CD4-positive, alpha-beta memory T cell (primary cell): Measurements from ENCODE around the gene TEX51. TPM values are rescaled to one million over a fixed set of nuclear protein-coding genes. Genes with fewer than 3 reads are reported as not detected.

Experiments used
- CTCF ChIA-PET: fragments of 350-600 bp; sonication (Branson Sonifier 250); formaldehyde crosslinking; loops from one replicate; lab custom pipeline; 2021; ENCODE audit warnings: inconsistent platforms; ENCODE audit not compliant: partially characterized antibody; lab: Charles Lee
- POLR2A ChIA-PET: fragments of 350-600 bp; sonication (Branson Sonifier 250); formaldehyde crosslinking; loops from one replicate; lab custom pipeline; 2021; ENCODE audit not compliant: partially characterized antibody; lab: Charles Lee
- DNase-seq, 5 donors: peaks; one replicate each; pipeline versions ENCODE4 v3.0.0 to v3.0.0-alpha.2; 2020 to 2022; ENCODE audit warnings: mixed read lengths in 1 of 5
- H3K27ac ChIP-seq: one replicate; pipeline ENCODE4 v1.7.0; 2013; ENCODE audit warnings: low read depth, low read length
- H3K27me3 ChIP-seq: 2 replicates; pipeline ENCODE4 v1.7.0; 2013; ENCODE audit warnings: mild to moderate bottlenecking, low read length, moderate library complexity; ENCODE audit not compliant: insufficient read depth
- H3K36me3 ChIP-seq: 2 replicates; pipeline ENCODE4 v1.7.0; 2013; ENCODE audit warnings: mild to moderate bottlenecking, low read length, moderate library complexity; ENCODE audit not compliant: insufficient read depth
- H3K4me1 ChIP-seq: 2 replicates; pipeline ENCODE4 v1.7.0; 2013; ENCODE audit warnings: mild to moderate bottlenecking, low read length, moderate library complexity; ENCODE audit not compliant: insufficient read depth
- H3K4me3 ChIP-seq, 2 donors: one replicate each; pipeline ENCODE4 v1.7.0; 2013; ENCODE audit warnings: low read length in 2 of 2, mild to moderate bottlenecking in 1 of 2
- H3K9me3 ChIP-seq, 2 donors: one replicate each; pipeline ENCODE4 v1.7.0; 2013; ENCODE audit warnings: low read length in 2 of 2, control low read depth in 1 of 2; ENCODE audit not compliant: control insufficient read depth in 1 of 2
- H3K27ac Mint-ChIP-seq, 7 donors: one replicate each; pipeline ENCODE4 v1.8.0; 2020 to 2021; ENCODE audit warnings: mixed read lengths in 7 of 7, mild to moderate bottlenecking in 6 of 7, inconsistent platforms in 3 of 7, moderate library complexity in 3 of 7
- H3K27me3 Mint-ChIP-seq, 2 donors: one replicate each; pipeline ENCODE4 v1.8.0; 2020 to 2021; ENCODE audit warnings: mixed read lengths in 2 of 2
- H3K36me3 Mint-ChIP-seq, 2 donors: one replicate each; pipeline ENCODE4 v1.8.0; 2020 to 2021; ENCODE audit warnings: mixed read lengths in 2 of 2, inconsistent platforms in 1 of 2, mild to moderate bottlenecking in 1 of 2
- H3K4me1 Mint-ChIP-seq, 4 donors: one replicate each; pipeline ENCODE4 v1.8.0; 2020 to 2021; ENCODE audit warnings: mixed read lengths in 4 of 4, mild to moderate bottlenecking in 1 of 4
- H3K4me3 Mint-ChIP-seq, 8 donors: one replicate each; pipeline ENCODE4 v1.8.0; 2020 to 2021; ENCODE audit warnings: mixed read lengths in 8 of 8, mild to moderate bottlenecking in 7 of 8, moderate library complexity in 6 of 8, inconsistent platforms in 3 of 8
- H3K9me3 Mint-ChIP-seq, 8 donors: one replicate each; pipeline ENCODE4 v1.8.0; 2020 to 2021; ENCODE audit warnings: mixed read lengths in 8 of 8, mild to moderate bottlenecking in 5 of 8, inconsistent platforms in 3 of 8, moderate library complexity in 1 of 8
- intact Hi-C: fragments of 100-400 bp; cut with micrococcal nuclease; formaldehyde crosslinking; loops from one replicate; pipeline ENCODE4 v1.15.1; 2023
- polyA plus RNA-seq, 2 donors: library from polyadenylated mRNA; unstranded; fragments of 300-500 nt; fragmentation: Illumina TruSeq; gene quantifications; one replicate each; pipeline ENCODE4 v1.2.3, GENCODE V29; 2021
- total RNA-seq, 2 experiments: library from RNA; stranded (reverse); gene quantifications; one replicate each; pipeline ENCODE4 v1.2.3, GENCODE V29; 2021

Gene TEX51
- not detected for total RNA-seq
- polyA plus RNA-seq: not detected

- Mint-ChIP-seq H3K4me1 (no peaks in the 10 kb centered on the region), H3K36me3 (no peaks in the 10 kb centered on the region), H3K27ac (peak within 1 kb of the TSS in 1 of 7 donors; percentile 49), H3K4me3 (no peak within 1 kb of the TSS), H3K27me3 (peaks cover 11 to 14% of the 10 kb centered on the region in 2 donors), H3K9me3 (peaks cover 0 to 7% (median 2%) of the 10 kb centered on the region in 8 donors)
- H3K27ac ChIP-seq: no peak within 1 kb of the TSS
- H3K27me3 ChIP-seq: no peaks in the 10 kb centered on the region
- ChIA-PET CTCF (no interaction called here), POLR2A (no interaction called here)
- no peak for DNase-seq
- no peaks in the 10 kb centered on the region for H3K9me3 ChIP-seq
- H3K4me3 ChIP-seq: no peak within 1 kb of the TSS
- intact Hi-C loops: no loop called here
- H3K4me1 ChIP-seq: no peaks in the 10 kb centered on the region
- H3K36me3 ChIP-seq: no peaks in the 10 kb centered on the region
Observed at GRCh38 chr2:126898636-126899035, at the start of gene TEX51. Gene TEX51, plus strand, starts transcription at chr2:126898890. Its CDS starts 29 bp downstream, at chr2:126898919.

- no peaks in the 10 kb centered on the region for H3K9me3 ChIP-seq
- no peak overlapping the region for H3K27ac Mint-ChIP-seq
- DNase-seq: no peak
- no peaks in the 10 kb centered on the region for H3K9me3 Mint-ChIP-seq
- no peak overlapping the region for H3K27ac ChIP-seq
- H3K27me3 Mint-ChIP-seq: peaks cover 0 to 1% of the 10 kb centered on the region in 2 donors
- no peaks in the 10 kb centered on the region for H3K27me3 ChIP-seq
- ChIA-PET POLR2A (no interaction called here), CTCF (no interaction called here)
- intact Hi-C loops: no loop called here
- no peaks in the 10 kb centered on the region for H3K36me3 Mint-ChIP-seq
- H3K4me3 Mint-ChIP-seq: no peak overlapping the region
- H3K36me3 ChIP-seq: no peaks in the 10 kb centered on the region
- no peak overlapping the region for H3K4me3 ChIP-seq
- H3K4me1 ChIP-seq: no peaks in the 10 kb centered on the region
- no peaks in the 10 kb centered on the region for H3K4me1 Mint-ChIP-seq
Observed at GRCh38 chr2:126849054-126849453, 49.6 kb upstream of the TEX51 start.

- Histone ChIP-seq H3K4me3 (no peak overlapping the region), H3K27me3 (no peaks in the 10 kb centered on the region), H3K36me3 (no peaks in the 10 kb centered on the region), H3K4me1 (no peaks in the 10 kb centered on the region), H3K9me3 (no peaks in the 10 kb centered on the region), H3K27ac (no peak overlapping the region)
- H3K4me3 Mint-ChIP-seq: no peak overlapping the region
- H3K4me1 Mint-ChIP-seq: no peaks in the 10 kb centered on the region
- CTCF ChIA-PET: no interaction called here
- H3K27ac Mint-ChIP-seq: no peak overlapping the region
- no peaks in the 10 kb centered on the region for H3K9me3 Mint-ChIP-seq
- intact Hi-C loops: no loop called here
- no peaks in the 10 kb centered on the region for H3K36me3 Mint-ChIP-seq
- POLR2A ChIA-PET: no interaction called here
- peaks cover 0 to 1% of the 10 kb centered on the region in 2 donors for H3K27me3 Mint-ChIP-seq
- no peak for DNase-seq
Observed at GRCh38 chr2:126849486-126849885, 49.2 kb upstream of the TEX51 start.

GRCh38 chr2:126849991-126850535, 48.6 kb upstream of the TEX51 start:
- H3K27me3 Mint-ChIP-seq: peaks cover 0 to 1% of the 10 kb centered on the region in 2 donors
- Histone ChIP-seq H3K4me1 (no peaks in the 10 kb centered on the region), H3K9me3 (no peaks in the 10 kb centered on the region), H3K36me3 (no peaks in the 10 kb centered on the region), H3K27me3 (no peaks in the 10 kb centered on the region), H3K27ac (no peak overlapping the region), H3K4me3 (no peak overlapping the region)
- intact Hi-C loops: no loop called here
- no peaks in the 10 kb centered on the region for H3K9me3 Mint-ChIP-seq
- no peaks in the 10 kb centered on the region for H3K36me3 Mint-ChIP-seq
- DNase-seq: no peak
- no peak overlapping the region for H3K27ac Mint-ChIP-seq
- ChIA-PET CTCF (no interaction called here), POLR2A (no interaction called here)
- H3K4me1 Mint-ChIP-seq: no peaks in the 10 kb centered on the region
- H3K4me3 Mint-ChIP-seq: no peak overlapping the region

GRCh38 chr2:126850940-126851339, 47.8 kb upstream of the TEX51 start:
- no peaks in the 10 kb centered on the region for H3K4me1 Mint-ChIP-seq
- no peaks in the 10 kb centered on the region for H3K9me3 ChIP-seq
- no peaks in the 10 kb centered on the region for H3K36me3 Mint-ChIP-seq
- intact Hi-C loops: no loop called here
- DNase-seq: no peak
- H3K4me1 ChIP-seq: no peaks in the 10 kb centered on the region
- no peaks in the 10 kb centered on the region for H3K9me3 Mint-ChIP-seq
- H3K4me3 ChIP-seq: no peak overlapping the region
- peaks cover 2 to 5% of the 10 kb centered on the region in 2 donors for H3K27me3 Mint-ChIP-seq
- H3K27me3 ChIP-seq: no peaks in the 10 kb centered on the region
- no peak overlapping the region for H3K4me3 Mint-ChIP-seq
- ChIA-PET POLR2A (no interaction called here), CTCF (no interaction called here)
- no peak overlapping the region for H3K27ac Mint-ChIP-seq
- H3K27ac ChIP-seq: no peak overlapping the region
- H3K36me3 ChIP-seq: no peaks in the 10 kb centered on the region

GRCh38 chr2:126851756-126852155, 46.9 kb upstream of the TEX51 start:
- no peaks in the 10 kb centered on the region for H3K27me3 ChIP-seq
- intact Hi-C loops: no loop called here
- H3K4me1 ChIP-seq: no peaks in the 10 kb centered on the region
- ChIA-PET POLR2A (no interaction called here), CTCF (no interaction called here)
- no peak overlapping the region for H3K4me3 ChIP-seq
- Mint-ChIP-seq H3K4me3 (no peak overlapping the region), H3K9me3 (no peaks in the 10 kb centered on the region), H3K27ac (no peak overlapping the region), H3K4me1 (no peaks in the 10 kb centered on the region), H3K36me3 (no peaks in the 10 kb centered on the region), H3K27me3 (peaks cover 2 to 6% of the 10 kb centered on the region in 2 donors)
- no peak for DNase-seq
- H3K36me3 ChIP-seq: no peaks in the 10 kb centered on the region
- no peak overlapping the region for H3K27ac ChIP-seq
- no peaks in the 10 kb centered on the region for H3K9me3 ChIP-seq

GRCh38 chr2:126852361-126852760, 46.3 kb upstream of the TEX51 start:
- no peak overlapping the region for H3K4me3 ChIP-seq
- peaks cover 2 to 6% of the 10 kb centered on the region in 2 donors for H3K27me3 Mint-ChIP-seq
- no peaks in the 10 kb centered on the region for H3K9me3 Mint-ChIP-seq
- H3K4me3 Mint-ChIP-seq: no peak overlapping the region
- CTCF ChIA-PET: no interaction called here
- no peaks in the 10 kb centered on the region for H3K27me3 ChIP-seq
- H3K4me1 Mint-ChIP-seq: no peaks in the 10 kb centered on the region
- no peaks in the 10 kb centered on the region for H3K36me3 Mint-ChIP-seq
- H3K36me3 ChIP-seq: no peaks in the 10 kb centered on the region
- H3K27ac Mint-ChIP-seq: no peak overlapping the region
- POLR2A ChIA-PET: no interaction called here
- DNase-seq: no peak
- H3K4me1 ChIP-seq: no peaks in the 10 kb centered on the region
- H3K9me3 ChIP-seq: no peaks in the 10 kb centered on the region
- intact Hi-C loops: no loop called here
- no peak overlapping the region for H3K27ac ChIP-seq

GRCh38 chr2:126855606-126856005, 43.1 kb upstream of the TEX51 start:
- intact Hi-C loops: no loop called here
- DNase-seq: no peak
- H3K4me3 Mint-ChIP-seq: no peak overlapping the region
- Histone ChIP-seq H3K4me3 (no peak overlapping the region), H3K36me3 (no peaks in the 10 kb centered on the region), H3K4me1 (no peaks in the 10 kb centered on the region), H3K9me3 (no peaks in the 10 kb centered on the region), H3K27ac (no peak overlapping the region), H3K27me3 (no peaks in the 10 kb centered on the region)
- ChIA-PET POLR2A (interaction anchor here (1.4 kb wide), 1 partner anchor 9 kb away, joined by 3 read pairs; no protein-coding TSS in a partner anchor), CTCF (no interaction called here)
- H3K27me3 Mint-ChIP-seq: peaks cover 2 to 6% of the 10 kb centered on the region in 2 donors
- no peaks in the 10 kb centered on the region for H3K36me3 Mint-ChIP-seq
- H3K4me1 Mint-ChIP-seq: no peaks in the 10 kb centered on the region
- no peaks in the 10 kb centered on the region for H3K9me3 Mint-ChIP-seq
- H3K27ac Mint-ChIP-seq: no peak overlapping the region
